K562 (cell line): ENCODE data around the gene CHD5.

Source experiments
- MAFK ChIP-seq: IDR thresholded peaks from 2 replicates; pipeline ENCODE4 v1.6.1; 2011; ENCODE audit warnings: low read length, improper control_type of control experiment
- TF ChIP-seq, protein P1 (sequence below): sonication (generic); formaldehyde crosslinking; IDR thresholded peaks from 2 replicates; pipeline ENCODE4 v1.8.0; 2022; ENCODE audit warnings: missing genetic modification reagents, mild to moderate bottlenecking, borderline replicate concordance
- TF ChIP-seq, protein P2 (sequence below): sonication (generic); formaldehyde crosslinking; IDR thresholded peaks from 2 replicates; pipeline ENCODE4 v1.8.1; 2022; ENCODE audit warnings: missing genetic modification reagents
- TF ChIP-seq, protein P3 (sequence below): fragments of 250-450 bp; sonication (Bioruptor Pico); IDR thresholded peaks from 2 replicates; pipeline ENCODE4 v1.5.0; 2020; ENCODE audit warnings: mild to moderate bottlenecking

DNA sequence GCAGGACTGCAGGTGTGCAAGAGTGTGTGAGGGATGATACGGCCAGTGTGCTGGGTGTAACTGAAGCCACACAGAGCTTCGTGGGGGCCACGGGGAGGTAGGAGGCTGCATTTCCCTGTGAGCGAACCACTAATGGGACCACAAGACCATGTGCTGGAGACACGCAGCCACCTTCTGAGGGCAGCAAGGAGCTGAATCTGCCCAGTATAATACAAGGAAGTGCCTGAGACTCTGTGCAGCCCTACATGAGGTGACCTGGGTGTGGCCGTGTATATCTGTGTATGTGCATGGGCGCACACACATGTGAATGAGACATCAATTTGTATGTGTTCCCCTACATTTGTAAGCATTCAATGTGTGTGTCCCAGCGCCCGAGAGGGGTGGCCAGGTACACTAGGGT lies 50.8 kb downstream of the CHD5 start:
- TF ChIP-seq, protein P1, sequence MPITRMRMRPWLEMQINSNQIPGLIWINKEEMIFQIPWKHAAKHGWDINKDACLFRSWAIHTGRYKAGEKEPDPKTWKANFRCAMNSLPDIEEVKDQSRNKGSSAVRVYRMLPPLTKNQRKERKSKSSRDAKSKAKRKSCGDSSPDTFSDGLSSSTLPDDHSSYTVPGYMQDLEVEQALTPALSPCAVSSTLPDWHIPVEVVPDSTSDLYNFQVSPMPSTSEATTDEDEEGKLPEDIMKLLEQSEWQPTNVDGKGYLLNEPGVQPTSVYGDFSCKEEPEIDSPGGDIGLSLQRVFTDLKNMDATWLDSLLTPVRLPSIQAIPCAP (CRISPR knock-in tag): no peak
- no peak for TF ChIP-seq MAFK
- TF ChIP-seq, protein P2, sequence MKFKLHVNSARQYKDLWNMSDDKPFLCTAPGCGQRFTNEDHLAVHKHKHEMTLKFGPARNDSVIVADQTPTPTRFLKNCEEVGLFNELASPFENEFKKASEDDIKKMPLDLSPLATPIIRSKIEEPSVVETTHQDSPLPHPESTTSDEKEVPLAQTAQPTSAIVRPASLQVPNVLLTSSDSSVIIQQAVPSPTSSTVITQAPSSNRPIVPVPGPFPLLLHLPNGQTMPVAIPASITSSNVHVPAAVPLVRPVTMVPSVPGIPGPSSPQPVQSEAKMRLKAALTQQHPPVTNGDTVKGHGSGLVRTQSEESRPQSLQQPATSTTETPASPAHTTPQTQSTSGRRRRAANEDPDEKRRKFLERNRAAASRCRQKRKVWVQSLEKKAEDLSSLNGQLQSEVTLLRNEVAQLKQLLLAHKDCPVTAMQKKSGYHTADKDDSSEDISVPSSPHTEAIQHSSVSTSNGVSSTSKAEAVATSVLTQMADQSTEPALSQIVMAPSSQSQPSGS (CRISPR knock-in tag): no peak
- TF ChIP-seq, protein P3, sequence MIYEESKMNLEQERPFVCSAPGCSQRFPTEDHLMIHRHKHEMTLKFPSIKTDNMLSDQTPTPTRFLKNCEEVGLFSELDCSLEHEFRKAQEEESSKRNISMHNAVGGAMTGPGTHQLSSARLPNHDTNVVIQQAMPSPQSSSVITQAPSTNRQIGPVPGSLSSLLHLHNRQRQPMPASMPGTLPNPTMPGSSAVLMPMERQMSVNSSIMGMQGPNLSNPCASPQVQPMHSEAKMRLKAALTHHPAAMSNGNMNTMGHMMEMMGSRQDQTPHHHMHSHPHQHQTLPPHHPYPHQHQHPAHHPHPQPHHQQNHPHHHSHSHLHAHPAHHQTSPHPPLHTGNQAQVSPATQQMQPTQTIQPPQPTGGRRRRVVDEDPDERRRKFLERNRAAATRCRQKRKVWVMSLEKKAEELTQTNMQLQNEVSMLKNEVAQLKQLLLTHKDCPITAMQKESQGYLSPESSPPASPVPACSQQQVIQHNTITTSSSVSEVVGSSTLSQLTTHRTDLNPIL (CRISPR knock-in tag): no peak
